Measurements from ENCODE around the gene FIGNL2.

FIGNL2 gene

GRCh38 chr12:51874486-51874885, 26.0 kb upstream of the FIGNL2 start:
- Histone ChIP-seq H3K4me3 (ENCODE audit: low read depth, low read length) (no peak overlapping the region), H3K27ac (no peak overlapping the region), H3K27me3 (replicated peaks) (peaks cover 11% of the 10 kb centered on the region), H3K36me3 (replicated peaks) (no peaks in the 10 kb centered on the region)
- no peak for TF ChIP-seq CTCF (IDR thresholded peaks at IDR 0.05; ENCODE audit: low read depth, low read length, missing control alignments)
- no peak for DNase-seq
- in situ Hi-C loops (cut with HindIII; ENCODE audit: low pct_ligation_motif_present, low sequenced_read_pairs) = no loop called here

- Histone ChIP-seq H3K27me3 (replicated peaks) (peaks cover 15% of the 10 kb centered on the region), H3K4me3 (ENCODE audit: low read depth, low read length) (no peak overlapping the region), H3K27ac (no peak overlapping the region), H3K36me3 (replicated peaks) (no peaks in the 10 kb centered on the region)
- no peak for TF ChIP-seq CTCF (IDR thresholded peaks at IDR 0.05; ENCODE audit: low read depth, low read length, missing control alignments)
- in situ Hi-C loops (cut with HindIII; ENCODE audit: low pct_ligation_motif_present, low sequenced_read_pairs) = no loop called here
- DNase-seq = no peak
Measured at GRCh38 chr12:51874000-51874399, 25.5 kb upstream of the FIGNL2 start.

- Histone ChIP-seq H3K27me3 (replicated peaks) (peaks cover 17% of the 10 kb centered on the region), H3K27ac (no peak overlapping the region), H3K4me3 (ENCODE audit: low read depth, low read length) (no peak overlapping the region), H3K36me3 (replicated peaks) (no peaks in the 10 kb centered on the region)
- DNase-seq = no peak
- no peak for TF ChIP-seq CTCF (IDR thresholded peaks at IDR 0.05; ENCODE audit: low read depth, low read length, missing control alignments)
- in situ Hi-C loops (cut with HindIII; ENCODE audit: low pct_ligation_motif_present, low sequenced_read_pairs) = no loop called here
Measured at GRCh38 chr12:51873251-51873994, 24.9 kb upstream of the FIGNL2 start.

GRCh38 chr12:51872689-51872981, 24.1 kb upstream of the FIGNL2 start:
- H3K27ac ChIP-seq = no peak overlapping the region
- DNase-seq = no peak
- in situ Hi-C loops (cut with HindIII; ENCODE audit: low pct_ligation_motif_present, low sequenced_read_pairs) = no loop called here
- H3K36me3 ChIP-seq (replicated peaks) = no peaks in the 10 kb centered on the region
- no peak for TF ChIP-seq CTCF (IDR thresholded peaks at IDR 0.05; ENCODE audit: low read depth, low read length, missing control alignments)
- peaks cover 17% of the 10 kb centered on the region for H3K27me3 ChIP-seq (replicated peaks)
- no peak overlapping the region for H3K4me3 ChIP-seq (ENCODE audit: low read depth, low read length)

- no peak for TF ChIP-seq CTCF (IDR thresholded peaks at IDR 0.05; ENCODE audit: low read depth, low read length, missing control alignments)
- in situ Hi-C loops (cut with HindIII; ENCODE audit: low pct_ligation_motif_present, low sequenced_read_pairs) = no loop called here
- no peak overlapping the region for H3K27ac ChIP-seq
- peaks cover 17% of the 10 kb centered on the region for H3K27me3 ChIP-seq (replicated peaks)
- H3K36me3 ChIP-seq (replicated peaks) = no peaks in the 10 kb centered on the region
- no peak overlapping the region for H3K4me3 ChIP-seq (ENCODE audit: low read depth, low read length)
- DNase-seq = no peak
Measured at GRCh38 chr12:51871918-51872688, 23.6 kb upstream of the FIGNL2 start.

Measured in brain microvascular endothelial cell (primary cell).